Stimulated activated CD4-positive, alpha-beta T cell treated with anti-CD3 and anti-CD28 coated beads, Interleukin-4, amount 100 ng/mL, for 24 hours (primary cell): ENCODE results near the gene MAPT.

Source experiments
- DNase-seq: peaks from one replicate; pipeline ENCODE4 v3.0.0-alpha.2; 2020

MAPT gene

GRCh38 chr17:46074540-46074939 lies 180.2 kb downstream of the MAPT start:
- DNase-seq = no peak
